Measurements from ENCODE around the gene LZTS2. TPM values are rescaled to one million over a fixed set of nuclear protein-coding genes. Genes with fewer than 3 reads are reported as not detected.

The LZTS2 gene
- total and polyA plus RNA-seq, 9 donors: 35.6 to 72.0 (median 62.9) TPM

- H3K36me3 ChIP-seq (ENCODE audit: control insufficient read depth, insufficient read depth, low read length): peaks cover 66% of the 10 kb centered on the region
- H3K27ac ChIP-seq (ENCODE audit: low read length): no peak overlapping the region
- WGBS (ENCODE audit: insufficient coverage): 43% methylated on average over 1 of the region's 5 CpGs
- H3K27me3 ChIP-seq (ENCODE audit: control insufficient read depth, insufficient read depth, low read length): no peaks in the 10 kb centered on the region
- no peak overlapping the region for H3K4me3 ChIP-seq (ENCODE audit: low read length)
- no peaks in the 10 kb centered on the region for H3K9me3 ChIP-seq (replicated peaks; ENCODE audit: control insufficient read depth, low read depth, low read length)
- no peak for DNase-seq
- peaks cover 20% of the 10 kb centered on the region for H3K4me1 ChIP-seq (ENCODE audit: control insufficient read depth, insufficient read depth, low read length)
These were observed 14.3 kb upstream of the LZTS2 start for GRCh38 chr10:100985336-100985735.

GRCh38 chr10:100986623-100986951, 13.0 kb upstream of the LZTS2 start:
- H3K9me3 ChIP-seq (replicated peaks; ENCODE audit: control insufficient read depth, low read depth, low read length): no peaks in the 10 kb centered on the region
- H3K27me3 ChIP-seq (ENCODE audit: control insufficient read depth, insufficient read depth, low read length): no peaks in the 10 kb centered on the region
- no peak overlapping the region for H3K27ac ChIP-seq (ENCODE audit: low read length)
- H3K4me3 ChIP-seq (ENCODE audit: low read length): peak overlapping the region; percentile 84
- H3K36me3 ChIP-seq (ENCODE audit: control insufficient read depth, insufficient read depth, low read length): peaks cover 68% of the 10 kb centered on the region
- no peak for DNase-seq
- peaks cover 20% of the 10 kb centered on the region for H3K4me1 ChIP-seq (ENCODE audit: control insufficient read depth, insufficient read depth, low read length)
- 16% methylated on average over 17 of the region's 17 CpGs for WGBS (ENCODE audit: insufficient coverage)

GRCh38 chr10:100986952-100987684, 12.5 kb upstream of the LZTS2 start, which contains the start of the genes MRPL43 and TWNK:
Gene MRPL43, minus strand, starts transcription at chr10:100987497. Its CDS starts 54 bp downstream, at chr10:100987443.
Gene TWNK, plus strand, starts transcription at chr10:100987543. Its CDS starts 668 bp downstream, at chr10:100988211.
- no peaks in the 10 kb centered on the region for H3K27me3 ChIP-seq (ENCODE audit: control insufficient read depth, insufficient read depth, low read length)
- peak within 1 kb of the TSS; percentile 40 for H3K27ac ChIP-seq (ENCODE audit: low read length)
- H3K4me1 ChIP-seq (ENCODE audit: control insufficient read depth, insufficient read depth, low read length): peaks cover 20% of the 10 kb centered on the region
- no peaks in the 10 kb centered on the region for H3K9me3 ChIP-seq (replicated peaks; ENCODE audit: control insufficient read depth, low read depth, low read length)
- peak within 1 kb of the TSS; percentile 84 for H3K4me3 ChIP-seq (ENCODE audit: low read length)
- WGBS (ENCODE audit: insufficient coverage): under 1% methylated on average over 74 of the region's 75 CpGs
- DNase-seq: peak; percentile 91
- peaks cover 64% of the 10 kb centered on the region for H3K36me3 ChIP-seq (ENCODE audit: control insufficient read depth, insufficient read depth, low read length)

GRCh38 chr10:100987685-100988049, 11.9 kb upstream of the LZTS2 start:
- under 1% methylated on average over 15 of the region's 15 CpGs for WGBS (ENCODE audit: insufficient coverage)
- no peaks in the 10 kb centered on the region for H3K27me3 ChIP-seq (ENCODE audit: control insufficient read depth, insufficient read depth, low read length)
- H3K27ac ChIP-seq (ENCODE audit: low read length): peak overlapping the region; percentile 40
- H3K4me3 ChIP-seq (ENCODE audit: low read length): peak overlapping the region; percentile 84
- H3K9me3 ChIP-seq (replicated peaks; ENCODE audit: control insufficient read depth, low read depth, low read length): no peaks in the 10 kb centered on the region
- no peak for DNase-seq
- peaks cover 61% of the 10 kb centered on the region for H3K36me3 ChIP-seq (ENCODE audit: control insufficient read depth, insufficient read depth, low read length)
- peaks cover 20% of the 10 kb centered on the region for H3K4me1 ChIP-seq (ENCODE audit: control insufficient read depth, insufficient read depth, low read length)

GRCh38 chr10:100988166-100988565, 11.4 kb upstream of the LZTS2 start:
- no peaks in the 10 kb centered on the region for H3K27me3 ChIP-seq (ENCODE audit: control insufficient read depth, insufficient read depth, low read length)
- 63% methylated on average over 9 of the region's 10 CpGs for WGBS (ENCODE audit: insufficient coverage)
- DNase-seq: no peak
- H3K4me1 ChIP-seq (ENCODE audit: control insufficient read depth, insufficient read depth, low read length): peaks cover 20% of the 10 kb centered on the region
- H3K9me3 ChIP-seq (replicated peaks; ENCODE audit: control insufficient read depth, low read depth, low read length): no peaks in the 10 kb centered on the region
- H3K36me3 ChIP-seq (ENCODE audit: control insufficient read depth, insufficient read depth, low read length): peaks cover 61% of the 10 kb centered on the region
- H3K4me3 ChIP-seq (ENCODE audit: low read length): peak overlapping the region; percentile 84
- no peak overlapping the region for H3K27ac ChIP-seq (ENCODE audit: low read length)

GRCh38 chr10:100989088-100989487, 10.5 kb upstream of the LZTS2 start:
- Histone ChIP-seq H3K4me3 (ENCODE audit: low read length) (no peak overlapping the region), H3K27ac (ENCODE audit: low read length) (no peak overlapping the region), H3K9me3 (replicated peaks; ENCODE audit: control insufficient read depth, low read depth, low read length) (no peaks in the 10 kb centered on the region), H3K4me1 (ENCODE audit: control insufficient read depth, insufficient read depth, low read length) (peaks cover 20% of the 10 kb centered on the region), H3K36me3 (ENCODE audit: control insufficient read depth, insufficient read depth, low read length) (peaks cover 63% of the 10 kb centered on the region), H3K27me3 (ENCODE audit: control insufficient read depth, insufficient read depth, low read length) (no peaks in the 10 kb centered on the region)
- no peak for DNase-seq
- 93% methylated on average over 16 of the region's 21 CpGs for WGBS (ENCODE audit: insufficient coverage)

- H3K27ac ChIP-seq (ENCODE audit: low read length): no peak overlapping the region
- peaks cover 43% of the 10 kb centered on the region for H3K36me3 ChIP-seq (ENCODE audit: control insufficient read depth, insufficient read depth, low read length)
- no peaks in the 10 kb centered on the region for H3K9me3 ChIP-seq (replicated peaks; ENCODE audit: control insufficient read depth, low read depth, low read length)
- peak; percentile 73 for DNase-seq
- no peak overlapping the region for H3K4me3 ChIP-seq (ENCODE audit: low read length)
- no peaks in the 10 kb centered on the region for H3K27me3 ChIP-seq (ENCODE audit: control insufficient read depth, insufficient read depth, low read length)
- H3K4me1 ChIP-seq (ENCODE audit: control insufficient read depth, insufficient read depth, low read length): peaks cover 31% of the 10 kb centered on the region
- 48% methylated on average over 9 of the region's 10 CpGs for WGBS (ENCODE audit: insufficient coverage)
These were observed 5.5 kb upstream of the LZTS2 start for GRCh38 chr10:100993986-100994708.

GRCh38 chr10:100995181-100995580, 4.4 kb upstream of the LZTS2 start:
- H3K27ac ChIP-seq (ENCODE audit: low read length): no peak overlapping the region
- WGBS (ENCODE audit: insufficient coverage): 24% methylated on average over 2 of the region's 6 CpGs
- peaks cover 33% of the 10 kb centered on the region for H3K36me3 ChIP-seq (ENCODE audit: control insufficient read depth, insufficient read depth, low read length)
- no peak for DNase-seq
- H3K4me3 ChIP-seq (ENCODE audit: low read length): no peak overlapping the region
- H3K27me3 ChIP-seq (ENCODE audit: control insufficient read depth, insufficient read depth, low read length): no peaks in the 10 kb centered on the region
- peaks cover 31% of the 10 kb centered on the region for H3K4me1 ChIP-seq (ENCODE audit: control insufficient read depth, insufficient read depth, low read length)
- no peaks in the 10 kb centered on the region for H3K9me3 ChIP-seq (replicated peaks; ENCODE audit: control insufficient read depth, low read depth, low read length)

GRCh38 chr10:100996678-100997359, 2.8 kb upstream of the LZTS2 start:
- peak; percentile 29 for DNase-seq
- H3K36me3 ChIP-seq (ENCODE audit: control insufficient read depth, insufficient read depth, low read length): peaks cover 18% of the 10 kb centered on the region

More at GRCh38 chr10:100996678-100997359, 2.8 kb upstream of the LZTS2 start:
- Histone ChIP-seq H3K27ac (ENCODE audit: low read length) (peak overlapping the region; percentile 99), H3K4me1 (ENCODE audit: control insufficient read depth, insufficient read depth, low read length) (peaks cover 44% of the 10 kb centered on the region), H3K9me3 (replicated peaks; ENCODE audit: control insufficient read depth, low read depth, low read length) (no peaks in the 10 kb centered on the region), H3K27me3 (ENCODE audit: control insufficient read depth, insufficient read depth, low read length) (no peaks in the 10 kb centered on the region), H3K4me3 (ENCODE audit: low read length) (peak overlapping the region; percentile 77)
- 3% methylated on average over 40 of the region's 46 CpGs for WGBS (ENCODE audit: insufficient coverage)
